NCI-H2029 (cell line): ENCODE results near the gene CD33.

Source experiments
- DNase-seq: peaks from one replicate; lab custom pipeline; 2025; lab: John Stamatoyannopoulos, UW

CD33 gene

GRCh38 chr19:51259348-51260245 lies 34.7 kb downstream of the CD33 start:
- DNase-seq = no peak

GRCh38 chr19:51263808-51264207 lies 38.9 kb downstream of the CD33 start:
- DNase-seq = no peak

GRCh38 chr19:51271067-51271466 lies 46.2 kb downstream of the CD33 start:
- no peak for DNase-seq

- no peak for DNase-seq
Measured at GRCh38 chr19:51272183-51272810, 47.4 kb downstream of the CD33 start.

GRCh38 chr19:51274049-51274770 lies 49.3 kb downstream of the CD33 start:
- DNase-seq = no peak

GRCh38 chr19:51277112-51277511 lies 52.2 kb downstream of the CD33 start:
- DNase-seq = no peak

- DNase-seq = no peak
Measured at GRCh38 chr19:51282335-51282734, 57.5 kb downstream of the CD33 start.

GRCh38 chr19:51285682-51286081 lies 60.8 kb downstream of the CD33 start:
- DNase-seq = no peak
